ENCODE results near the gene SIGLEC11.
"Not testable (repeated sequence)": the region's sequence is repeated elsewhere in the genome, so short reads cannot be mapped to it uniquely, and the experiment has no call there.

SIGLEC11 gene

GRCh38 chr19:49927526-49928264 is 33.3 kb downstream of the SIGLEC11 start:
- DNase-seq (ENCODE audit: low read depth in 4 of 4, low spot score in 1 of 4) = no peak

- DNase-seq (ENCODE audit: low read depth in 4 of 4, low spot score in 1 of 4) = no peak
Observed at GRCh38 chr19:49926515-49926914, 34.5 kb downstream of the SIGLEC11 start.

GRCh38 chr19:49925486-49925885 is 35.5 kb downstream of the SIGLEC11 start:
- no peak for DNase-seq (ENCODE audit: low read depth in 4 of 4, low spot score in 1 of 4)

GRCh38 chr19:49924881-49925210 is 36.1 kb downstream of the SIGLEC11 start:
- not testable (repeated sequence) for DNase-seq (ENCODE audit: low read depth in 4 of 4, low spot score in 1 of 4)

GRCh38 chr19:49924004-49924880 is 36.7 kb downstream of the SIGLEC11 start:
- no peak for DNase-seq (ENCODE audit: low read depth in 4 of 4, low spot score in 1 of 4)

- DNase-seq (ENCODE audit: low read depth in 4 of 4, low spot score in 1 of 4) = no peak
Observed at GRCh38 chr19:49923055-49924003, 37.6 kb downstream of the SIGLEC11 start.

GRCh38 chr19:49921871-49922795 is 38.8 kb downstream of the SIGLEC11 start:
- DNase-seq (ENCODE audit: low read depth in 4 of 4, low spot score in 1 of 4) = no peak

- no peak for DNase-seq (ENCODE audit: low read depth in 4 of 4, low spot score in 1 of 4)
Observed at GRCh38 chr19:49920624-49921363, 40.2 kb downstream of the SIGLEC11 start.

GRCh38 chr19:49918089-49918488 is 42.9 kb downstream of the SIGLEC11 start:
- no peak for DNase-seq (ENCODE audit: low read depth in 4 of 4, low spot score in 1 of 4)

- no peak for DNase-seq (ENCODE audit: low read depth in 4 of 4, low spot score in 1 of 4)
Observed at GRCh38 chr19:49916839-49917733, 43.9 kb downstream of the SIGLEC11 start.

GRCh38 chr19:49915271-49915670 is 45.7 kb downstream of the SIGLEC11 start:
- DNase-seq (ENCODE audit: low read depth in 4 of 4, low spot score in 1 of 4) = no peak

- DNase-seq (ENCODE audit: low read depth in 4 of 4, low spot score in 1 of 4) = no peak
Observed at GRCh38 chr19:49913720-49914119, 47.3 kb downstream of the SIGLEC11 start.

- DNase-seq (ENCODE audit: low read depth in 4 of 4, low spot score in 1 of 4) = no peak
Observed at GRCh38 chr19:49912965-49913685, 47.8 kb downstream of the SIGLEC11 start.

GRCh38 chr19:49911381-49912145 is 49.4 kb downstream of the SIGLEC11 start:
- no peak for DNase-seq (ENCODE audit: low read depth in 4 of 4, low spot score in 1 of 4)

GRCh38 chr19:49910179-49910578 is 50.8 kb downstream of the SIGLEC11 start:
- DNase-seq (ENCODE audit: low read depth in 4 of 4, low spot score in 1 of 4) = no peak

- DNase-seq (ENCODE audit: low read depth in 4 of 4, low spot score in 1 of 4) = no peak
Observed at GRCh38 chr19:49908480-49909420, 52.2 kb downstream of the SIGLEC11 start.
